Activated CD8-positive, alpha-beta memory T cell treated with anti-CD3 and anti-CD28 coated beads for 1 hour (primary cell): ENCODE measurements around the gene ZNF829.

Experiments
- DNase-seq, 2 donors: peaks; one replicate each; pipeline ENCODE4 v3.0.0-alpha.2; 2020; ENCODE audit warnings: low read depth in 1 of 2; ENCODE audit errors: extremely low read depth in 1 of 2

Gene ZNF829

DNA sequence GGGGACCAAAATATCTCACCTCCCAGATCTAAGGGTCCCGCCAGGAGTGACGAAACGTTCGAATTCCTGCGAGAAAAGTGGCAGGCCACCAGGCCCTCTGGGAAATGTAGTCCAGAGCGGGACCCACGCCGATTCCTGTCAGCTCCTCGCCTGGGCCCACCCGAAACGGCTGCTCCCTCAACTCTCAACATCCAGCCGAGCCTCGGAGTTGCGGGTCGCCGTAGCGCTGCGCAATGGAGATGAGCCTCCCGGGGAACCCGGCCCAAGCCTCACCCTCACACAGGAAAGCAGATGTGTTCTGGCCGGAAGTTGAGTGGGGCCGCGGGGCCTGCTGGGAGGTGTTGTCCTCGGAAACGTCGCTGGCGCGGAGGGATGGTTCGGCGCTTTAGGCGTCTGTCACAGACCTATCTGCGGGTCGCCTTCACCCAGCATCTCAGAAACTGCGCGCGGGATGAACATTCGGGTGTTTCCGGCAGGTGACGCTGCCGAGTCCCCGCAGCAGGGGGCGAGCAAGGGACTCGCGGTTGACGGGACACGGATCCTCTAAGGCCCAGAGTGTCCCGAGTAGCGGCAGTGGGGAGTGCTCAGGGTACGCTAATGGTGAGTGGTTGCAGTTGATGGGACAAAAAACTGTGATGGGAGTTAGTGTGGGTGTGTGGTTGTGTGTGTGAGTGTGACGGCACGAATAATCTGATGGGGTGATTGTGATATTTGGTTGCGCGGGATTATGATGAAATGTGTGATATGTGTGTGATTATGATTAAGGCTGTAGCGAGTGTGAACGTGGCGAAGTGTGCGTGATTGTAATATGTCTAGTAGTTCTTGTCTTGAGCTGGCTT lies at the start of gene ZNF829, which contains the start of gene ZNF568:
TSS of gene ZNF829 (minus strand) at position 300 of the 839 bp plus-strand sequence. CDS start 1,124 bp downstream, outside the sequence.
TSS of gene ZNF568 (plus strand) at position 341 of the 839 bp plus-strand sequence. CDS start 6,439 bp downstream, outside the sequence.
- peak; percentile 77 to 83 for DNase-seq

DNA sequence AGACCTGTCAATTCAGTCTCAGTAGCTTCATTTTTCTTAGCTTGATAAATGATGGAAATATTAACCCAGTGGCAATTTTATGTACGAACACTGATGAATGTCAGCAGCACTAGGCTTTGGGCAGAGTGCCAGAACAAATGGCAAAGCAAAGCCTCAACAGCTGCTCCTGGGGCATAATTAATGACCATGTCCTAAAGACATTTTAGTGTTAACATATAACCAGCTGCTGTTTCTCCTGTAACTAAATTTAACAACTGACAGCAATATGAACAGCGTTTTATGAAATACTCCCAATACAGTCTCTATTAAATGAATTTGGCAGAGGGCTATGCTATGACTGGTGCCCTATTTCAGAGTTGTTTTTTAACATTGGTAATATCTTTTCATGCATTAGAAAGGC lies 47.2 kb upstream of the ZNF829 start:
- no peak for DNase-seq

GRCh38 chr19:36962346-36962745 lies 46.3 kb upstream of the ZNF829 start:
- no peak for DNase-seq

DNA sequence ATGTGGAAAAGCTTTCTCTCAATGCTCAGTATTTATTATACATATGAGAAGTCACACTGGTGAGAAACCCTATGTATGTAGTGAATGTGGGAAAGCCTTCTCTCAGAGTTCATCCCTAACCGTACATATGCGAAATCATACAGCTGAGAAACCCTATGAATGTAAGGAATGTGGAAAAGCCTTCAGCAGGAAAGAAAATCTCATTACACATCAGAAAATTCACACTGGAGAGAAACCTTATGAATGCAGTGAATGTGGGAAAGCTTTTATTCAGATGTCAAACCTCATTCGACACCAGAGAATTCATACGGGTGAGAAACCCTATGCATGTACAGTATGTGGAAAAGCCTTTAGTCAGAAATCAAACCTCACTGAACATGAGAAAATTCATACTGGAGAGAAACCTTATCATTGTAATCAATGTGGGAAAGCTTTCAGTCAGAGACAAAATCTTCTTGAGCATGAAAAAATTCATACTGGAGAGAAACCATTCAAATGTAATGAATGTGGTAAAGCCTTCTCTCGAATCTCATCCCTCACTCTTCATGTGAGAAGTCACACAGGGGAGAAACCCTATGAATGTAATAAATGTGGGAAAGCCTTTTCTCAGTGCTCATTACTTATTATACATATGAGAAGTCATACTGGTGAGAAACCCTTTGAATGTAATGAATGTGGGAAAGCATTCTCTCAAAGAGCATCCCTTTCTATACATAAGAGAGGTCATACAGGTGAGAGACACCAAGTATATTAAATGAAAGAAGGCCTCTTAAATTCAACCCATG lies 34.4 kb upstream of the ZNF829 start:
- DNase-seq, result no peak

DNA sequence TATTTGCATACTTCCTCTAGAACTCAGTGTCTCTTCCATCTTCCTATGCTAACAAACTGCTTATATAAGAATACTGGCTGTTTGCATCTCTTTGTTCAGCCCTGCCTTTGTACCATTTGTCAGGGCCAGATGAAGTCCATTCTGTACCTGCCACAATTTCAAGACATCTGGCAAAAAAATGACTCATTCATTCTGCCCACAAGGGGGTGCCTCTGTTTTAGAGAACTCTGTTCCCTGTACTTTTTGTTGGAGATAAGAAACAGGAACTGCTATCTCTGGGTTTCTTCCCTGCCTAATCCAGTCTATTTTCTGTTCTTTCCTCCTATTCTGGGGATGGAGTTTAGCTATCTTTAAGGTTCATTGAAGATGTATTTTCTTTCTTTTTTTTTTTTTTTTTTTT lies 23.1 kb upstream of the ZNF829 start:
- DNase-seq, result no peak

- no peak for DNase-seq
These were observed 15.6 kb upstream of the ZNF829 start for GRCh38 chr19:36931684-36932083.

DNA sequence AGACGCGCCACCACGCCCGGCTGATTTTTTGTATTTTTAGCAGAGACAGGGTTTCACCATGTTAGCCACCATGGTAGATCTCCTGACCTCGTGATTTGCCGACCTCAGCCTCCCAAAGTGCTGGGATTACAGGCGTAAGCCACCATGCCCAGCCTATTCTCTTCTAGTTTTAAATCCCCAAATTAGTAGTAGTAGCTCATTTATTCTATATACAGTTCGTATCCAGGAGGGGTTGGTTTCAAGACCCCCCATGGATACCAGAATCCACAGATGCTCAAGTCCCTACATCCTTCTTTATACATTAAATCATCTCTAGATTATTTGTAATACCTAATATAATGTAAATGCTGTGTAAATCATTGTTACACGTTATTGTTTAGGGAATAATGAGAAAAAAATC lies 2.0 kb upstream of the ZNF829 start:
- DNase-seq, result no peak

GRCh38 chr19:36916991-36917390 lies 900 bp upstream of the ZNF829 start:
- DNase-seq, result no peak

DNA sequence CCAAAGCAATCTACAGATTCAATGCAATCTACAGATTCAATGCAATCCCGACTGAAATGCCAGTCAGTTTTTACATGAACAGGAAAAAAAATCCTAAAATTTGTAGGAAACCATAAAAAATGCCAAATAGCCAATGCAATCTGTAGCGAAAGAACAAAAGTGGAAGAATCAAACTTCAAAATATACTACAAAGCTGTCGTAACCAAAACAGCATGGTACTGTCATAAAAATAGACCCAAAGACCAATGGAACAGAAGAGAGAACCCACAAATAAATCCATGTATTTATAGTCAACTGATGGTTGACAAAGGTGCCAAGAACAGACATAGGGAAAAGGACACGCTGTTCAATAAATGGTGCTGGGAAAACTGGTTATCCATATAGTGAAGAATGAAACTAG lies 17.7 kb downstream of the ZNF829 start:
- DNase-seq, result no peak

GRCh38 chr19:36894849-36895383 lies 21.2 kb downstream of the ZNF829 start:
- no peak for DNase-seq

GRCh38 chr19:36891768-36892357 lies 24.2 kb downstream of the ZNF829 start:
- no peak for DNase-seq

DNA sequence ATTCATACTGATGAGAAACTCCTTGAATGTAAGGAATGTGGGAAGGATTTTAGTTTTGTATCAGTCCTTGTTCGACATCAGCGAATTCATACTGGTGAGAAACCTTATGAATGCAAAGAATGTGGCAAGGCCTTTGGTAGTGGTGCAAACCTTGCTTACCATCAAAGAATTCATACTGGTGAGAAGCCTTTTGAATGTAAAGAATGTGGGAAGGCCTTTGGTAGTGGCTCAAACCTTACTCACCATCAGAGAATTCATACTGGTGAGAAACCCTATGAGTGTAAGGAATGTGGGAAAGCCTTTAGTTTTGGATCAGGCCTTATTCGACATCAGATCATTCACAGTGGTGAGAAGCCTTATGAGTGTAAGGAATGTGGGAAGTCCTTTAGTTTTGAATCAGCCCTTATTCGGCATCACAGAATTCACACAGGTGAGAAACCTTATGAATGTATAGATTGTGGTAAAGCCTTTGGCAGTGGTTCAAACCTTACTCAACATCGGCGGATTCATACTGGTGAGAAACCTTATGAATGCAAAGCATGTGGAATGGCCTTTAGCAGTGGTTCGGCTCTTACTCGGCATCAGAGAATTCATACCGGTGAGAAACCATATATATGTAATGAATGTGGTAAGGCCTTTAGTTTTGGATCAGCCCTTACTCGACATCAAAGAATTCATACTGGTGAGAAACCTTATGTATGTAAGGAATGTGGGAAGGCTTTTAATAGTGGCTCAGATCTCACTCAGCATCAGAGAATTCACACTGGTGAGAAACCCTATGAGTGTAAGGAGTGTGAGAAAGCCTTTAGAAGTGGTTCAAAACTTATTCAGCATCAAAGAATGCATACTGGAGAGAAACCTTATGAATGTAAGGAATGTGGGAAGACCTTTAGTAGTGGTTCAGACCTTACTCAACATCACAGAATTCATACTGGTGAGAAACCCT lies 38.8 kb downstream of the ZNF829 start:
- DNase-seq, result no peak

GRCh38 chr19:36851898-36852297 lies 64.2 kb downstream of the ZNF829 start:
- no peak for DNase-seq

- DNase-seq, result peak; percentile 63 to 69
These were observed 65.3 kb downstream of the ZNF829 start, which contains the start of gene ZNF345 for GRCh38 chr19:36850559-36851442. Gene ZNF345, plus strand, starts transcription at chr19:36850876. Its CDS starts 25,955 bp downstream, at chr19:36876831.

DNA sequence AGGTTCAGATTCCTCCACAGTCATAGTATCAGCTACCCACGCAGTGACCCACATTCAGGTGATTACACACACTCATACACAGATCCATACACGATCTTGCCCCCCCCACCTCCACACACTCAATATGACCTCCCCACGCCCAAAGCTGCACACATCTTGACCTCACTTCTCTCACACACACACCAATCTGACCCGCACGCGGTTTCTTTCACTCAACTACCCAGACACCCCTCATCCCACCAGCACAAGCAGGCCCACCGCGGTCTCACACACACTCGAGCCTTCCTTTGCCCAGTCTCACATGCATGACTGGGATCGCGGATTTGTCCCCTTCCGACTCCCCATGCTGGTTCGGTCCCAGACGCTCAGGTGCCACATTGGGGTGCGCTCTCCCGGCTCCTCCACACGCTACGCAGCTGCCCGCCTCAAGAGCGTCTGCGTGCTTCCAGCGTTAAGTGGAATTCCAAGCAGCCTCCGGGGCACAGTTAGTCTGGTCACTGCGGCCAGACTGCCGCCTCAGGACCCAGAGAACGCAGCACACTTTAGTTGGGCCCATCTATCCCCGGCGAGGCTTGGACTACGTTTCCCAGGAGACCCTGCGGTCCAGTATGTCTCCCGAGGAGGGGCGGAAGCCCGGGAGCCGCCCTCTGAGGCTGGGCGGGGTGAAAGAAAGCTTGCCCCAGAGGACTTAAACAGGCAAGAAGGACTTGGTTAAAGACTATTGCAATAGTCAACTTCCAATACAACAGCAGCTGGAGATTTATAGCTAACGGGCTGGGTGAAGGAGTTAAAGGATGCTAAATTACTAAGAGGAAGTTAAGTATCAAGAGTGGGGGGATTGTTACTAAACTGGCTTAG lies 66.2 kb downstream of the ZNF829 start:
- peak; percentile 62 to 77 for DNase-seq

DNA sequence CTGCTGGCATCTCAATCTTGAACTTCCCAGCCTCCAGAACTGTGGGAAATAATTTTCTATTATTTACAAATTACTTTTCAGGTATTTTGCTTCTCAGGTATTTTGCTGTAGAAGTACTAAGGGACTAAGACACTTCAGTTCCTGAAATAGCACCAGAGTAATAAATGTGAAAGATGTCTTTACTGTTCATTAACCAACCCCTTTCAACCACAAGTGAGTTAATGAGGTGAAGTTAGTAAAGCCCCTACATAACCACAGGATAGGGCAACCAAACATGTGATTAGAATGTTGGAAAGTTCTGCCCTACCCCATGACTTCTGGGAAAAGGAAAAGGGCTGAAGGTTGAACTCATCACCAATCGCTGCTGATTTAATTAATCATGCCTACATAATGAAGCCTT lies 68.1 kb downstream of the ZNF829 start:
- DNase-seq, result no peak

DNA sequence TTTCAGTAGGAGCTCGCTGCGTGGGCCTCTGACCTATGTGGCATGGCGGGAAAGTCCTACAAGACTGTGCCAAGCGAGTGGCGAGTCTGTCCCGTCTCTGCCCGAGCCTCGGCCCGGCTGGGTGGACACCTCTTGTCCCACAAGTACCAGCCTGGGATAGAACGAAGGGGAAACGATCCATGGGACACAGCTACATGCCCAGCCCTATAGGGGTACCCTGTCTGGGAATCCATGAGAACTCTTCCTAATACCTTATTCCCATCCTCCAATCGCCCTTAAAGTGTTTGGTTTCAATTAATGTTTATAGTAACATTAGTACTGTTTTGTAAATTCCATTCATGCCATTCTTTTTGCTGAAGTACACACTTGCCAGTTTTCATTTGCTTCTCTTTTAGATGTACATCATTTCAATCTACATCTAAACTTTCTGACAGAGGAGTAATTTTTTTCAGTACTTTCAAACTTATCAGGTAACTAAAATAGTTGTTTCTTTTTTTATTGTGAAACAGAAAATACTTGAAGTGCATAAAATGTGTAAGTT lies 77.2 kb downstream of the ZNF829 start:
- no peak for DNase-seq
